Fibroblast of pulmonary artery (primary cell): ENCODE measurements around the gene MRPL58.
A peak's percentile ranks its signal among the peaks of the same experiment; 100 is the strongest.

ENCODE experiments used
- DNase-seq: peaks from one replicate; pipeline ENCODE4 v3.0.0-alpha.2; 2010; ENCODE audit warnings: low read depth
- H3K4me3 ChIP-seq: replicated peaks from 2 replicates; pipeline ENCODE4 v1.5.1; 2011; ENCODE audit warnings: low read depth, mild to moderate bottlenecking, control low read depth, low read length, moderate library complexity
- TF ChIP-seq, protein P1 (sequence below): IDR thresholded peaks from 2 replicates; pipeline ENCODE4 v1.5.1; 2011; ENCODE audit warnings: mild to moderate bottlenecking, control low read depth, low read length, inconsistent platforms; ENCODE audit errors: missing control alignments

Gene MRPL58

DNA sequence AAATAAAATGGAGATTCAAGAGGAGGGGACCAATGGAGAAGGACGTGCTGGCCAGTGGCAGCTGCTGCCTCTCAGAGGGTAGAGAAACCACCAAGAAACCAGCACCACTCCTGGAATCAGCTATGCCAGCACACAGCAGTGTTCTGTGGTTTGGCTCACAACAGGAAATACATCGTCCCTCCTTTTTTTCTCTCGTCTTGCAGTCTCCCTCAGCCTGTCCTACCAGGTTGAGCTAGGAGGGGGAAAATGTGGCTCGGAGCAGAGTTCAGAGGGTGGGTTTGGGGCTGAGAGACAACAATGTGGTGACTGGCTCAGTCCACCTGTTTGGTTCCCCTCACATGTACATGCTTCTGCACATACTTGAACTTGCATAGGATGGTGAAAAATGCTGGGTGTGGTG, 55.4 kb downstream of the MRPL58 start:
- no peak for DNase-seq
- H3K4me3 ChIP-seq, result no peak overlapping the region

DNA sequence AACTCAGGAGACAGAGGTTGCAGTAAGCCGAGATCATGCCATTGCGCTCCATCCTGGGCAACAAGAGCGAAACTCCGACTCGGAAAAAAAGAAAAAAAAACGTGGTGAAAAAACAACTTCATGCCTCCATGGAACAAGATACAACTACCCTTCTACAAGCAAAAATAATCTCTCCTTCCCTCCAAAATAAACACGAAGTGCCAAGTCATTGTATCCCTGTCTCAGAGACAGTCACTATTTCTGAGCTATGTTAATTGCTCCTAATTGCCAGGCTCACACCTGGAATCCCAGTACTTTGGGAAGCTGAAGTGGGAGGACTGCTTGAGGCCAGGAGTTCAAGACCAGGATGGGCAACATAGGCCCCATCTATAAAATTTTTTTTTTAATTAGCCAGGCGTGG, 56.3 kb downstream of the MRPL58 start:
- no peak overlapping the region for H3K4me3 ChIP-seq
- DNase-seq, result no peak
- TF ChIP-seq, protein P1, sequence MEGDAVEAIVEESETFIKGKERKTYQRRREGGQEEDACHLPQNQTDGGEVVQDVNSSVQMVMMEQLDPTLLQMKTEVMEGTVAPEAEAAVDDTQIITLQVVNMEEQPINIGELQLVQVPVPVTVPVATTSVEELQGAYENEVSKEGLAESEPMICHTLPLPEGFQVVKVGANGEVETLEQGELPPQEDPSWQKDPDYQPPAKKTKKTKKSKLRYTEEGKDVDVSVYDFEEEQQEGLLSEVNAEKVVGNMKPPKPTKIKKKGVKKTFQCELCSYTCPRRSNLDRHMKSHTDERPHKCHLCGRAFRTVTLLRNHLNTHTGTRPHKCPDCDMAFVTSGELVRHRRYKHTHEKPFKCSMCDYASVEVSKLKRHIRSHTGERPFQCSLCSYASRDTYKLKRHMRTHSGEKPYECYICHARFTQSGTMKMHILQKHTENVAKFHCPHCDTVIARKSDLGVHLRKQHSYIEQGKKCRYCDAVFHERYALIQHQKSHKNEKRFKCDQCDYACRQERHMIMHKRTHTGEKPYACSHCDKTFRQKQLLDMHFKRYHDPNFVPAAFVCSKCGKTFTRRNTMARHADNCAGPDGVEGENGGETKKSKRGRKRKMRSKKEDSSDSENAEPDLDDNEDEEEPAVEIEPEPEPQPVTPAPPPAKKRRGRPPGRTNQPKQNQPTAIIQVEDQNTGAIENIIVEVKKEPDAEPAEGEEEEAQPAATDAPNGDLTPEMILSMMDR, result no peak

More for the DNA sequence above, 55.4 kb downstream of the MRPL58 start:
- TF ChIP-seq, protein P1, result no peak

DNA sequence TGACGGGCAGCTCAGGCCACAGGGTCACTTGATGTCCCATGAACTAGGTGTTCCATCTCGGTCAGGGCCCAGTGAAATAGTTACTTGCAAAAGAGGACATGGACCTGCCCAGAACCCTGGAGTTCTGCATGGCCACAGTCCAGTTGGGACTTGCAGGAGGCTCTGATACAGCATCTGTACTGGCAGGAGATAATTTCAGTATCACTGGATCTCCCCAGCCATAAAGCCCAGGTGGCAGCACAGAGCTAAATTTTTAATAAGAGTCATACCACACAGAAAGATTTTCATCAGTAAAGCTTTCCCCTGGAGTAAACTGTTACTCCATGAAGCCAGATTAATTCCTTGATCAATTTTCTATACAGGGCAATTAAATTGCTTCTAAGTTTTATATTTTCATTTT, 57.3 kb downstream of the MRPL58 start:
- TF ChIP-seq, protein P1, result peak; percentile 38
- DNase-seq, result no peak
- no peak overlapping the region for H3K4me3 ChIP-seq
